ENCODE measurements around the gene RIC8A.

DNA sequence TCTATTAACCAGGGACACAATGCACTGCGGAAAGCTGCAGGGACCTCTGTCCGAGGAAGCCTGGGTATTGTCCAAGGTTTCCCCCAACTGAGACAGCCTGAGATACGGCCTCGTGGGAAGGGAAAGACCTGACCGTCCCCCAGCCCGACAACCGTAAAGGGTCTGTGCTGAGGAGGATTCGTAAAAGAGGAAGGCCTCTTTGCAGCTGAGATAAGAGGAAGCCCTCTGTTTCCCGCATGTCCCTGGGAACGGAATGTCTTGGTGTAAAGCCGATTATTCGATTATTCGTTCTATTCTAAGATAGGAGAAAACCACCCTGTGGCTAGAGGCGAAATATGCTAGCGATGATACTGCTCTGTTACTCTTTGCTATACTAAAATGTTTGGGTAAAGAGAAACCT lies 5.5 kb upstream of the RIC8A start:
- no peak for TF ChIP-seq EZH2phosphoT487 (IDR thresholded peaks at IDR 0.05; ENCODE audit: borderline replicate concordance, low read depth, low read length)
- TF ChIP-seq CTCF (conservative IDR thresholded peaks at IDR 0.05; ENCODE audit: low read length): no peak

Measured in OCI-LY7 (cell line).